Natural killer cell (primary cell): ENCODE measurements around the gene PTCD1. TPM values are rescaled to one million over a fixed set of nuclear protein-coding genes. Genes with fewer than 3 reads are reported as not detected.
A peak's percentile ranks its signal among the peaks of the same experiment; 100 is the strongest.

Source experiments
- ATAC-seq, 3 donors: fragments of 150-1000 bp in 2 of 3; fragments of 200-7000 bp in 1 of 3; cut with Tn5 transposase; 1 replicate in 1 of 3; 2 replicates in 2 of 3; pipeline ENCODE4 v1.10.0; 2021; ENCODE audit warnings: mild to moderate bottlenecking in 2 of 3, moderate library complexity in 2 of 3
- DNase-seq, 2 donors: peaks; one replicate each; pipeline versions ENCODE4 v3.0.0 to v3.0.0-alpha.2; 2013 to 2021; ENCODE audit warnings: mixed read lengths in 1 of 2
- H3K27ac ChIP-seq: one replicate; pipeline ENCODE4 v1.5.1; 2013; ENCODE audit warnings: mild to moderate bottlenecking, low read length
- H3K27me3 ChIP-seq: one replicate; pipeline ENCODE4 v1.6.1; 2013; ENCODE audit warnings: low read length; ENCODE audit not compliant: control insufficient read depth, insufficient read depth
- H3K36me3 ChIP-seq: one replicate; pipeline ENCODE4 v1.6.1; 2013; ENCODE audit warnings: low read length; ENCODE audit not compliant: control insufficient read depth, insufficient read depth
- H3K4me1 ChIP-seq: one replicate; pipeline ENCODE4 v1.6.1; 2013; ENCODE audit warnings: low read length; ENCODE audit not compliant: control insufficient read depth, insufficient read depth
- H3K4me3 ChIP-seq: one replicate; pipeline ENCODE4 v1.5.1; 2013; ENCODE audit warnings: low read length
- H3K9me3 ChIP-seq: one replicate; pipeline ENCODE4 v1.6.1; 2013; ENCODE audit warnings: low read length; ENCODE audit not compliant: control insufficient read depth, insufficient read depth
- H3K27ac Mint-ChIP-seq, 2 donors: one replicate each; pipeline ENCODE4 v1.8.0; 2022; ENCODE audit warnings: mild to moderate bottlenecking in 2 of 2, mixed read lengths in 2 of 2, moderate library complexity in 1 of 2
- H3K27me3 Mint-ChIP-seq, 2 donors: one replicate each; pipeline ENCODE4 v1.8.0; 2022; ENCODE audit warnings: low read depth in 2 of 2, mixed read lengths in 2 of 2
- H3K36me3 Mint-ChIP-seq: one replicate; pipeline ENCODE4 v1.8.0; 2022; ENCODE audit warnings: mixed read lengths
- H3K4me1 Mint-ChIP-seq, 2 donors: one replicate each; pipeline ENCODE4 v1.8.0; 2022; ENCODE audit warnings: mixed read lengths in 2 of 2
- H3K4me3 Mint-ChIP-seq: one replicate; pipeline ENCODE4 v1.8.0; 2022; ENCODE audit warnings: mild to moderate bottlenecking, moderate library complexity, mixed read lengths
- H3K9me3 Mint-ChIP-seq, 2 donors: one replicate each; pipeline ENCODE4 v1.8.0; 2022; ENCODE audit warnings: mixed read lengths in 2 of 2
- CTCF ChIP-seq: fragments of 200-600 bp; IDR thresholded peaks from one replicate; pipeline ENCODE4 v1.8.0; 2022; ENCODE audit warnings: antibody characterized with exemption
- WGBS: methylation state at CpG from one replicate; pipeline ENCODE4 v1.1.7; 2013; ENCODE audit warnings: missing lambda C conversion rate; ENCODE audit not compliant: insufficient coverage; 5-methylcytosine and 5-hydroxymethylcytosine counted together
- intact Hi-C: fragments of 100-400 bp; cut with micrococcal nuclease; formaldehyde crosslinking; loops from one replicate; pipeline ENCODE4 v1.14.2; 2022
- total RNA-seq, 4 donors: library from RNA; stranded (reverse); fragments of 120-200 nt in 1 of 4; gene quantifications; one replicate each; pipeline versions ENCODE4 v1.2.3 to v1.2.4, GENCODE V29; 2013 to 2022

The PTCD1 gene
- total RNA-seq, 3 donors from 2014 or later (not counting 1 experiment from before 2014, with no cell fraction given): 5.3 to 6.6 (median 6.4) TPM

GRCh38 chr7:99392046-99392445 lies 46.6 kb downstream of the PTCD1 start:
- ATAC-seq: no peak
- no peaks in the 10 kb centered on the region for H3K27me3 Mint-ChIP-seq
- intact Hi-C loops: loop anchor here (2.0 kb wide), 1 partner anchor 17 kb away; the partner anchor contains the start of genes BUD31 and PDAP1
- H3K9me3 Mint-ChIP-seq: no peaks in the 10 kb centered on the region
- no peaks in the 10 kb centered on the region for H3K9me3 ChIP-seq
- H3K4me1 ChIP-seq: peaks cover 23% of the 10 kb centered on the region
- H3K4me3 ChIP-seq: no peak overlapping the region
- no peaks in the 10 kb centered on the region for H3K27me3 ChIP-seq
- peak overlapping the region; percentile 42 to 54 for H3K27ac Mint-ChIP-seq
- no peaks in the 10 kb centered on the region for H3K36me3 Mint-ChIP-seq
- DNase-seq: no peak
- H3K27ac ChIP-seq: no peak overlapping the region
- no peak for TF ChIP-seq CTCF
- peaks cover 9 to 19% of the 10 kb centered on the region in 2 donors for H3K4me1 Mint-ChIP-seq
- peaks cover 61% of the 10 kb centered on the region for H3K36me3 ChIP-seq
- peak overlapping the region; percentile 55 for H3K4me3 Mint-ChIP-seq
- WGBS: 81% methylated on average over 8 of the region's 8 CpGs

- Histone ChIP-seq H3K4me3 (no peak overlapping the region), H3K9me3 (no peaks in the 10 kb centered on the region), H3K36me3 (peaks cover 66% of the 10 kb centered on the region), H3K27me3 (no peaks in the 10 kb centered on the region), H3K4me1 (peaks cover 23% of the 10 kb centered on the region), H3K27ac (no peak overlapping the region)
- WGBS: 94% methylated on average over 20 of the region's 23 CpGs
- intact Hi-C loops: no loop called here
- H3K27me3 Mint-ChIP-seq: no peaks in the 10 kb centered on the region
- no peak overlapping the region for H3K27ac Mint-ChIP-seq
- peaks cover 9 to 18% of the 10 kb centered on the region in 2 donors for H3K4me1 Mint-ChIP-seq
- H3K9me3 Mint-ChIP-seq: no peaks in the 10 kb centered on the region
- ATAC-seq: no peak
- no peak for DNase-seq
- no peaks in the 10 kb centered on the region for H3K36me3 Mint-ChIP-seq
- no peak overlapping the region for H3K4me3 Mint-ChIP-seq
- TF ChIP-seq CTCF: no peak
Measured at GRCh38 chr7:99390941-99391602, 47.5 kb downstream of the PTCD1 start.

GRCh38 chr7:99389772-99390171 lies 48.8 kb downstream of the PTCD1 start:
- no peaks in the 10 kb centered on the region for H3K27me3 Mint-ChIP-seq
- Histone ChIP-seq H3K4me3 (no peak overlapping the region), H3K27ac (no peak overlapping the region), H3K9me3 (no peaks in the 10 kb centered on the region), H3K36me3 (peaks cover 68% of the 10 kb centered on the region), H3K4me1 (peaks cover 33% of the 10 kb centered on the region), H3K27me3 (no peaks in the 10 kb centered on the region)
- no peak for DNase-seq
- no peak overlapping the region for H3K4me3 Mint-ChIP-seq
- peaks cover 9 to 30% of the 10 kb centered on the region in 2 donors for H3K4me1 Mint-ChIP-seq
- 94% methylated on average over 13 of the region's 13 CpGs for WGBS
- H3K36me3 Mint-ChIP-seq: no peaks in the 10 kb centered on the region
- H3K9me3 Mint-ChIP-seq: no peaks in the 10 kb centered on the region
- ATAC-seq: no peak
- TF ChIP-seq CTCF: no peak
- intact Hi-C loops: no loop called here
- no peak overlapping the region for H3K27ac Mint-ChIP-seq

GRCh38 chr7:99387912-99388311 lies 50.7 kb downstream of the PTCD1 start:
- Mint-ChIP-seq H3K9me3 (no peaks in the 10 kb centered on the region), H3K36me3 (no peaks in the 10 kb centered on the region), H3K27me3 (no peaks in the 10 kb centered on the region), H3K27ac (peak overlapping the region in 1 of 2 donors; percentile 26), H3K4me3 (no peak overlapping the region), H3K4me1 (peaks cover 10 to 35% of the 10 kb centered on the region in 2 donors)
- TF ChIP-seq CTCF: no peak
- peaks cover 40% of the 10 kb centered on the region for H3K4me1 ChIP-seq
- no peak for DNase-seq
- H3K36me3 ChIP-seq: peaks cover 66% of the 10 kb centered on the region
- WGBS: 97% methylated on average over 20 of the region's 20 CpGs
- intact Hi-C loops: loop anchor here (1.0 kb wide), 1 partner anchor 23 kb away; no protein-coding TSS in a partner anchor
- no peak for ATAC-seq
- no peak overlapping the region for H3K27ac ChIP-seq
- H3K9me3 ChIP-seq: no peaks in the 10 kb centered on the region
- H3K4me3 ChIP-seq: no peak overlapping the region
- H3K27me3 ChIP-seq: no peaks in the 10 kb centered on the region
